ENCODE measurements around the gene UNC5C.
A peak's percentile ranks its signal among the peaks of the same experiment; 100 is the strongest.
"Not testable (repeated sequence)": the region's sequence is repeated elsewhere in the genome, so short reads cannot be mapped to it uniquely, and the experiment has no call there.

UNC5C gene

DNA sequence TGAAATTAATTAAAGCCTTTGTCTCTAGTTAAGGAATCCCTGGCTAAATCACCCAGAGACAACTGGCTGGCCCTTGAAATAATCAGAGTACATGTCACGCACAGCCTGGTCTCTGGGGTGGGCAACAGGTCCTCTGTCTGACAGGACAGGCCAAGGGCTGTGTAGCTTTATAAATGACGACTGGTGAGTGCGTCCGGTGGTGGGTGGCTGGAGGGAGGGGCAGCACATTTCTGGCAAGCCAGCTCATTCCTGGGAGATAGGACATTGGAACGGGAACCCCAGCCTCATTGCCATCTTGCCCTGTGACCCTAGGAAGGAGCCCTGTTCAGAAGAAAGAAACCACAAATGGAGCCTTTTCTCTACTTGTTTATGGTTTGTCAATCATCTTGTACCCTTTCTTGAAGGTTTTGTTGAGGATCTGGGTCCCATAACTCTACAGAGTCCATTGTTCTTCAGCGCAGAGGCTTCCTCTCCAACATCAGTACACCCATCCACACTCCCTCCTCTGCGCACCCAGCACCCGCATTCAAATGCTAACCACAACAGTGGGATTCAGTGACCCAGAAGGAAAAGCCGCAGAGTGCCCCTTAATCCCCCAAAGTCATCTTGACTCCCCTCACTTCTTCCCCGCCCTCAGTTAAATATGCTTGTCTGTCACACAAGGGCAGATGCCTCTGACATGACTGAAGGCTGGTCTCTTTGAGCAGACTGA lies 368.1 kb downstream of the UNC5C start:
- DNase-seq (ENCODE audit: low spot score) = no peak

DNA sequence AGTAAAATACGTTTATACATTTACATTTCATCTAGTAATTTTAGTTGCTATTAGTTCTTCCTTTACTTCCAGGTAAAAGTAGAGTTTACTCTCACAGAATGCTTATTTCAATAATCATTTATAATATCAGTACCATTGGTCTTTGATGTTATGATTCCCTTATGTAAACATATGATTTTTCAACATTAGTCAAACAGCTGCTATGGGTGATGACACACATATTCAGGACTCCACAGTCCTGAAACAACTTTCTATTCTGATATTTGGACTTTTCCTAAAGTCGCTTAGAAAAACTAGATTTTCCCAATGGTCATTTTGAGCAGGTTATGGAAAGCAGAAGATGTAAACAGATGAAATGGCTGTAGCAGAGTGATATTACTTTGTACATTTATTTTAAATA lies 369.8 kb downstream of the UNC5C start:
- no peak for DNase-seq (ENCODE audit: low spot score)

DNA sequence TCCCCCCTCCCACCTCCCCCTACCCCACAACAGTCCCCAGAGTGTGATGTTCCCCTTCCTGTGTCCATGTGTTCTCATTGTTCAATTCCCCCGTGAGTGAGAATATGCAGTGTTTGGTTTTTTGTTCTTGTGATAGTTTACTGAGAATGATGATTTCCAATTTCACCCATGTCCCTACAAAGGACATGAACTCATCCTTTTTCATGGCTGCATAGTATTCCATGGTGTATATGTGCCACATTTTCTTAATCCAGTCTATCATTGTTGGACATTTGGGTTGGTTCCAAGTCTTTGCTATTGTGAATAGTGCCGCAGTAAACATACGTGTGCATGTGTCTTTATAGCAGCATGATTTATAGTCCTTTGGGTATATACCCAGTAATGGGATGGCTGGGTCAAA lies 377.4 kb downstream of the UNC5C start:
- not testable (repeated sequence) for DNase-seq (ENCODE audit: low spot score)

DNA sequence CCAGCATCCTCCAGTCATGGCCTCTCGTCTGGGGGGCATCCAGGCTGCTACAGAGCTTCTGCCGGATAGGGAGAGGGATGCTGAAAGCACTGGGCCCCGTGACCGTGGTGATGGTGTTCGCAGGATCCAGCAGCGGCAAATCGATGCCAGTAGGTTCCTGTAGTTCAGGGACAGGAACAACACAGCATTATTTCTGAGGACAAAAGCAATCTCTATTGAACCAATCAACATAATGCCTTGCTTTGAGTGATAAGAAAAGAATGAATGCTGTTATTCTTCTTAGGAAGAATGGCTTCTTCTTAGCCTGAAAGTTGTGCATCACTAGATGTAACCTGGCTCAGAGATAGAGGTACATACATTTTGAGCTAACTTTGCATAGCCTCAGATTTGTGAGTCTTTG lies 378.6 kb downstream of the UNC5C start:
- no peak for DNase-seq (ENCODE audit: low spot score)

DNA sequence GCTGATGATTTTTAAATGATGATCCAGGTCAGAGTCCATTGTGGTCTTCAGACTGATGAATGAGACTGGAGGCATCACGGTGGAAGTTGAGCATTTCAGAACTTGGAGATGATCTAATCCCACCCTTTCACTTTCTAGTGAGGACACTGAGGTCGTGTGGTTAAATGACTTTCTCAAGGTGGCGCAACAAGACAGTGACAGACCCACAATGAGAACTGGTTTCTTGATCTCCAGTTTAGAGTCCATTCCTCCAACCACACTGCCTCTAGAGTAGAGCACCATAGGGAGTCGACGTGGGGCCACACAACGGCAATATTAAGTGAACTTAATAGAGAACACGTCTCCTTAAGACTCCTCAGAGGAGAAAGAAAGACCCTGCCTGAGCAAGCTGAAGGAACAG lies 381.0 kb downstream of the UNC5C start:
- no peak for DNase-seq (ENCODE audit: low spot score)

DNA sequence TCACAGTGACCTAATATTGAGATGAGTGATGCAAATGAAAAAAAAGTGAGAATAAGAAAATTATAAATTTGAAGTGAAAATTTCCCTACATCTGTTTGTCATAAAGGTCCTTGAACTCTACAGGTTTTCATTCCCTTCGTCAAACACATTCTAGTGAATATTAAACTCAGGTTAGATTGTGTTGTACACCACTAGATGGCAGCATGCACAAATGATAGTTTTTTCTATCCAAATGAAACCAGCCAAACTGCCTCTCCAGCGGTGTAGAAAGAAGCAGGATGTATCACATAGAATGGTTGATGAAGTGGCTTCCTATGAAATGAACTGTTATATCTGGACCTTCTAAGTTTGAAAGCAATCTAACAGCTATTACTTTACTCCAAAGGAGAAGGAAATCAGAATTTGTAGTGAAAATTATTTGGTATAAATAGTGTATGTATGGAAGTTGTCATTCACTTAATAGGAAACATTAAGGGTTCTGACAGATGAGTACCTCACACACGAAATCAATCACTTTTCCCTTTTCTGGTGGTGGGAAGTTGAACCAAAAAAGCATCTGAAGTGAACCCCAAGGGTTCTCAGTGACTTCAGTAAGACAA lies 382.7 kb downstream of the UNC5C start:
- DNase-seq (ENCODE audit: low spot score) = peak; percentile 62

DNA sequence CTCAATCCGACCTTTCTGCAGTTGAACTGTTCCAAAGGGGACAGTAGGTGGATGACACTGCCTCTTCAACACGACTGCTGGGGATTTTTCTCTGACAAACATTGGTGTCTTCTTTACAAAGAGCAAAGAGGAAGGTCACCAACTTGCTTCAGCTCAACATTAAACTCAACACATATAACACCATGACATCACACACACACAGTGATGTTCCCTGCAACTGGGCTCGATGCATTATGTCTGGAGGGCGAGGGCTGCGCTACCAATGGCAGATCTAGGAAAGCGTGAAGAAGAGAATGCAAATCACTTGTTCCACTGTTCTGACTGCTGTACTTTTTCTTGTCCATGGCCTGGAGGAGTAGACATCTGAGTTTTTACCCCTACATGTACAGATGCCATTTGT lies 385.9 kb downstream of the UNC5C start:
- DNase-seq (ENCODE audit: low spot score) = no peak

DNA sequence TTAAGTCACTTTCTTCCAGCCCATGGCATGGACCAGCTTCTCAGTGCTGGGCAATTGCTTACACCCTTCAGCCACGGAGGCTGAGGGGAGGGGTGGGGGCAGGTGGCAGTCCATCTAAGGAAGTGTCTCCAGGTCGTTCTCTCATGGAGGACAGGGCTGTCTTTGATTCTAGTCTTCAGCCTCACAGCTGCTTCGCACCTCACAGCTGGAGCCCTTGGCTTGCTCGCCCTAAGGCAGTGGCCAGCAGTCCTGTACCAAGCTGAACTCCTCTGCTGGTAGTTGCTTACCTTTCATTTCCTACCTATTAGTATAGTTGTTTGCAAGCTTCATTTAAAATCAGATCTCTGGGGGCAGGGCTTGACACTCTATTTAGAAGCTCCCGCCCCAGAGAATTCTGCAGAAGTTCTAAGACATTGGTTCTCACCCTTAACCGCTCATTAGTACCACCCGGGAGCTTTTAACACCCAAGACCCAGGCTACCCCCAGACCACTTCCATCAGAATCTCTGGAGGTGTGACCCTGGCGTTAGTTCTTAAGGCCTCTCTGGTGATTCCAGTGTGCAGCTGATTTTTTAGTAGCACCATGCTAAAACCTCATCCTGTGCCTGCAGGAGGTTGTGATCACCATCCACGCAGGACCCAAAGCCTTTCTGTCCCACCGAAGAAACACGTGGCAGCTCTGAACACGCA lies 386.8 kb downstream of the UNC5C start:
- no peak for DNase-seq (ENCODE audit: low spot score)

DNA sequence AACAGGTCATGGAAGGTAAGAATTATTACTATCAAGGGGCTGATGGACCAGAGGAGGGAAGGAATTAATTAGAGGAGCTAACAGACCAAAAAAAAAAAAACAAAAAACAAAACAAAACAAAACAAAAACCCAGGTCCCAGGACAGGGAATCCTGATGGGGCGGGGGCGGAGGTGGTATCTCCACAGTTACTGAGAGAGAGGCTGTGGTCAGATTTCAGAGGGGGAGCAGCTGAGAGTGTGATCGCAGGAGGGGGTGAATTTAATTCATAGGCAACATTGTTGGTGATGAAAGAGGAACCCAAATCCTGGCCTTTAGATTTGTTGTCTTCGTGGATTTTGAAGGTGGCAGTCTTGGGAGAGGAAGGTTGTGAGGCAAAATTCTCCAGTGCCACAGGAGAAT lies 389.4 kb downstream of the UNC5C start:
- DNase-seq (ENCODE audit: low spot score) = no peak

DNA sequence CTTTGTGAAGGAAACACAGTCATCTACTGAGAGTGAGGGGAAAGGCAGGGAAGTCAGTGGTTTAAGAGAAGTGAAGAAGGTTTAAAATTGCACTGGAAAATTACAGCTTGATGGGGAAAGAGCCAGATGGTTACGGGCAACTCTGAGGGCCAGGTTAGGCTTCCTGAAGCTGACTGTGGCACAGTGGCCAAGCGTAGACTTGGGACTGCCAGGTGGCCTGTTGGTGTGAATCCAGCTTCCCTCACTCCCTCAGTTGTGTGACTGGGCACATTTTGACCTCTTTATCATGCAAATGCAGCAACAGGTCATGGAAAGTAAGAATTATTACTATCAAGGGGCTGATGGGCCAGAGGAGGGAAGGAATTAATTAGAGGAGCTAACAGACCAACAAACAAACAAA lies 390.1 kb downstream of the UNC5C start:
- DNase-seq (ENCODE audit: low spot score) = no peak

DNA sequence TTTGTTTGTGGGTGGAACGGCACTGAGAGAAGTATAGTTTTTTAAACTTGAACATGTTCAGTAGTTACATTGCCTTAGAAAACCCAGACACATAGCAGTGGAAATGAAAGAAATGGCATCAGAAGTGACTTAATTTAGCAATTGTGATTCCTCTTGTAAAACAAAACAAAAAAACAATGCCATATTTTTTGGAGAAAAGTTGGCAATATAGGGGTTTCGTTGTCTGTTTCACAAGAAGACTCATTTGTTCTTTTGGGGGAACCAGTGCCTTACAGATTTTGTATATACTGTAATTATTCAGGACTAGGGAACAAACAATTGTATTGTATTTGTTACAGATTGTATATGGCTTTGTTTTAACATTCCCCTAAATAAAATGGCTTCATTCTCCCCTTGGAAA lies 390.7 kb downstream of the UNC5C start:
- no peak for DNase-seq (ENCODE audit: low spot score)

DNA sequence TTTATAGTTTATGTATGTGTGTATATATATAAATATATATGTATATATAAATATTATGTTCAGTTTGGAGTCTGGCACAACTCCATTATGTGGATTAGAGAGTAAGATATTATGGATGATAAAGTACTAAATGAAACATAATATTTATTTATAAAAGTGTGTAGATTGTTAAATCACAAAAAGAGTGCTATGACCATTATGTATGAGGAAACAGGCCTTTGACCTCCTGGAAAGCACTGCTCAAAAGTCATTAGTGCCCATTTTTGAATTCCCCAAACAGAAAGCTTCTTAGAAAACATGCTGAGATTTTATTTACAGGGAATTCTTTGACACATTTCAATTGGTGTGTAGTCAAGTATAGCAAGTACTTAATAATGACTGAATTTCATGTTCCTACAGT lies 391.2 kb downstream of the UNC5C start:
- DNase-seq (ENCODE audit: low spot score) = no peak

DNA sequence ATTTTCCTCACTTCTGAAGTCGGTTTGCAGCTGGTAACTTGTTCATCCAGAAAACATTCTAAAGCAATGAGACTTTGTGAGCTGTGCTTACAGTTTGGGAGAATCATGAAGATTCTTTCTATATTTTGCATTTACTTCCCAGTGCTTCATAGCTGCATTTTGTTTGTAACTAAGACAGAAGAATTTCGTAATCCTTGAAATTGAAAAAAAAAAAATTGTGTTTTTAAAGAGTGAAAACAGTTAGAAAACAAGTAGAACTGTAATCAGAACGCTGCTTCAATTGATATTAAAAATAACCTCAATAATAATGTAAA lies 392.4 kb downstream of the UNC5C start:
- DNase-seq (ENCODE audit: low spot score) = no peak

DNA sequence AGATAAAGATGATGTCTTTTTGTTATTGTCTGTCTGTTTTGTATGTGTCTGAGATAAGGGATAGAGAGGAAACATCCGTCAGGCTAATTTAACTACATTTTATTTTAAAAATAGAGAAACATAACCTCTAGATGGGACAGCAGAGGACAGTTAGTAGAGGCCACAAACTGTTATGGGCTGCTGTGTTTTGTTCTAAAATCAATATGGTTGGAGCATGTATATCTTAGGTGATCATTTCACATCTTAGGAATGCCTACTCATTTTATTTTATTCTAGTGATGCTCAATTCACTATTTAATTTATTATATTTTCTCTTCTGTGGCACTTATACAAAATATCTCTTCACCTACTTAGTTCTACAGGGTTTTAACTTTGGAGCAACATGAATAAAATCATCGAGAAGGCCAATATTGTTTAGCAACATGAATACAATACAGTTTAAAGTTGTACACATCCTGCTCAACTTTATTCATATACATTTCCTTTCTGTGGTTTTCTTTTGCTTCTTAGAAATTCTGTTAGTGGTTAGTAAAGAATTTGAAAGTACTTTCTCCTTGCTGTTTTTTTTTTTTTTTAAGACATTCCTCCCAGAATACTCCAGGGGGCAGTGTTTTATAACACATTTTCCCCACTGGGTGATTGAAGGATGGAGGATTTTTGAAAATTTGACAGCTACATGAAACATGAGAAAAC lies 392.9 kb downstream of the UNC5C start:
- peak; percentile 36 for DNase-seq (ENCODE audit: low spot score)

DNA sequence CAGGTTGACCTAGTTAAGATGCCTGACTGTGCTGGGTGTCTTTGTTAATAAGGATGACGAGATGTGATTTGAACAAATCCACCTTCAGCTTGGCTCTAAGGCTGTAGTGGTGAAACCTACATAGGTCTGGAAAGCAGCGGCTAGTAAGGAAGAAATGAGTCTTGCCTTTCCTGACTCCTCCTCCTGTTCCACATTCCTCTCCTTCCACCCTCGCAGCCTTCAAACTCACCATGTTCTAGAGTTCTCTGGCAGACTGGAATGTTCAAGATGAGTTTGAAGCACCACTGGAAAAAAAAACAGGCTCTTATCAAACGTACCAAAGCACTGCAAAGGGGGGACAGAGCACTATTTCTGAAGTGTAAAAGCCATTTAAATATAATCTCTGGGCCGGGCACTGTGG lies 395.6 kb downstream of the UNC5C start:
- DNase-seq (ENCODE audit: low spot score) = no peak

DNA sequence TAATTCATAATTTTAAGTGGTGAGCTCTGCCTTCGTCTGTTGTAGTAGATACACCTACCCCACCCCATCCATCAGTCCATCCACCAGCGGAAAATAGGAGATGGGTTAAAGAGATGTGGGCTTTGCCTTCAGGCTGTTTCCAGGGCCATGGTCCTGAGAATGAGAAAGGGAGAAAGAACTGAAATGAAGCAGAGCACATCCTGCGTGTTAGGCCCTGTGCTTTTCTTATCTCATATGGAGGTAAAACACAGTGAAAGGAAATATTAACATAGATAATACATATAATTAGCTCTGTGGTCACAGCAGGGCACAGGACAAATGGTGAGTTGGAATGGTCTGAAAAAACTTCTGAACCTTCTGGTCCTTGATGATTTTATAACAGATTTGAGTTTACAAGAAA lies 397.5 kb downstream of the UNC5C start:
- DNase-seq (ENCODE audit: low spot score) = no peak

DNA sequence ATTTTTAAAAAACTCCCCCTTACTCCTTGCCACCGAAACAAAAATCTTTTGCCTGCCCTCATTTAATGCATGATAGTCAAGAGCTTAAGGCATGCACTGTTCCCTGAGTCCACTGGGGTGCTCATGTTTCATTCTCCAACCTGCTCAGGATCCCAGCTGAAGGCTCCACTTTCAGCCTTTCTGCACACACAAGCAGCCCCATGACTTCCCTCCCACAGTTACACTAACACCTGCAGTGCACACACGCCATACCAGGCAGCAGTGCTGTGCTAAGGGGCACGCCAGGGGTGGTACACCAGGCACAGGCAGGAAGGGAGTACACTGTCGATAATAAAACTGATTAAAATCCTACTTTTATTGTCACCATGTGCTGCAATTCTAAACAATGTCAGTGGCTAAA lies 405.8 kb downstream of the UNC5C start:
- no peak for DNase-seq (ENCODE audit: low spot score)

DNA sequence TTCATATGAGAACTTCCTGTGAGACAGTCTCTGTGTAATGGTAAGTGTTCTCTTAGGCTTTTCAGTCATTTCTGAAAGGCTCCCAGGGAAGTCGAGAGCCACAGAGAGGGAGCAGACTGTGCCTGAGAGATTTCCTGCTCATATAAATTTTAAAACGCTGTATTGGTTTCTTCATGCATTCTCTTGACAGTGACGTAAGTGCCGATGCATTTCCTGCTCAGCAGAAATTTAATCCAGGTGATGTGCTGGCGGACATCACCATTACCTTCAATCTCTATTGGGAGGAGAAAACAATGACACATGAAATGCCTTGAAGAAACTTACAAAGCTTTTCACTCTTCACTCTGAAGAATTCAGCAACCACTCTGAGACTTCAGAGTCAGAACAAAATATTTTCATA lies 407.4 kb downstream of the UNC5C start:
- DNase-seq (ENCODE audit: low spot score) = no peak

DNA sequence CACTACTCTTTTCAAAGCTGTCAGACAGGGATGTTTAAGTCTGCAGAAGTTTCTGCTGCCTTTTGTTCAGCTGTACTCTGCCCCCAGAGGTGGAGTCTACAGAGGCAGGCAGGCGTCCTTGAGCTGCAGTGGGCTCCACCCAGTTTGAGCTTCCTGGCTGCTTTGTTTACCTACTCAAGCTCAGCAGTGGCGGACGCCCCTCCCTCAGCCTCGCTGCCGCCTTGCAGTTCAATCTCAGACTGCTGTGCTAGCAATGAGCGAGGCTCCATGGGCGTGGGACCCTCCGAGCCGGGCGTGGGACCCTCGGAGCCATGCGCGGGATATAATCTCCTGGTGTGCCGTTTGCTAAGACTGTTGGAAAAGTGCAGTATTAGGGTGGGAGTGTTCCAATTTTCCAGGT lies 409.3 kb downstream of the UNC5C start:
- not testable (repeated sequence) for DNase-seq (ENCODE audit: low spot score)

DNA sequence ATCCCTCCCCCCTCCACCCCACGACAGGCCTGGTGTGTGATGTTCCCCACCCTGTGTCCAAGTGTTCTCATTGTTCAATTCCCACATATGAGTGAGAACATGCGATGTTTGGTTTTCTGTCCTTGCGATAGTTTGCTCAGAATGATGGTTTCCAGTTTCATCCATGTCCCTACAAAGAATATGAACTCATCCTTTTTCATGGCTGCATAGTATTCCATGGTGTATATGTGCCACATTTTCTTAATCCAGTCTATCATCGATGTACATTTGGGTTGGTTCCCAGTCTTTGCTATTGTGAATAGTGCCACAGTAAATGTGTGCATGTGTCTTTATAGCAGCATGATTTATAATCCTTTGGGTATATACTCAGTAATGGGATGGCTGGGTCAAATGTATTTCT lies 414.8 kb downstream of the UNC5C start:
- not testable (repeated sequence) for DNase-seq (ENCODE audit: low spot score)

DNA sequence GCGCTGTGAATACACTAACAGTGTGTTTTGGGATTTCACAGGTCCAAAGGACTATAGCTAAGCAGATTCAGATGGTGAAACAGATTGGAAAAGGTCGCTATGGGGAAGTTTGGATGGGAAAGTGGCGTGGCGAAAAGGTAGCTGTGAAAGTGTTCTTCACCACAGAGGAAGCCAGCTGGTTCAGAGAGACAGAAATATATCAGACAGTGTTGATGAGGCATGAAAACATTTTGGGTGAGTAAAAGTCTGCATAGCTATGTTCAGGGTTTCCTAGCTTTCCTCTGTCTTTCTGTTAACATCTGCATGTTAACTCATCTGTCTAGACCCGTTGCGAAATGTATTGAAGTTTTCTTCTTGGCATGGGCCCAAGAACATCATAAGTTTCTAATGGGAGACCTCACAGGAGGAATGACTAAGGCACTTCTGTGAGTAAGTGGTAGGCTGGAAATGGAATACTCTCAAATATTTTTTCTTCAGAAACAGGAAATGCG lies 418.9 kb downstream of the UNC5C start:
- DNase-seq (ENCODE audit: low spot score) = peak; percentile 87

DNA sequence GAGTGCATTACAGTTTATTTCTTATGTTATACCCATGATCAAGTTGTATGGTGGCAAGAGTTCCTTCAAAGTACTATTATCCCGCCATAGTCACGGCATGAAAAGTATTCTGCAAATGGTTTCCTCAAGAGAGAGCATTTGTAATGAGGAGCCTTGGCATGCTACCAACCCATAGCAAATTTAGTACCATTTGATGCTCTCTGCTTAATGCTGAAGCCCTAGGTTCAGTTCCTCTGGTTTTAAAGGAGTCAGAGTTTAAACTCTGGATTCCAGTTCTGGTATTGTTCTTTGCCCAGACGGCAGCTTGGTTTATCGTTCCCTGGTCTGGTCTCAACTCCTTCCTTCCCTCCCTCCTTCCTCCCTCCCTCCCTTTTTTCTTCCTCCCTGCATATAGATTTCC lies 419.7 kb downstream of the UNC5C start:
- DNase-seq (ENCODE audit: low spot score) = no peak

DNA sequence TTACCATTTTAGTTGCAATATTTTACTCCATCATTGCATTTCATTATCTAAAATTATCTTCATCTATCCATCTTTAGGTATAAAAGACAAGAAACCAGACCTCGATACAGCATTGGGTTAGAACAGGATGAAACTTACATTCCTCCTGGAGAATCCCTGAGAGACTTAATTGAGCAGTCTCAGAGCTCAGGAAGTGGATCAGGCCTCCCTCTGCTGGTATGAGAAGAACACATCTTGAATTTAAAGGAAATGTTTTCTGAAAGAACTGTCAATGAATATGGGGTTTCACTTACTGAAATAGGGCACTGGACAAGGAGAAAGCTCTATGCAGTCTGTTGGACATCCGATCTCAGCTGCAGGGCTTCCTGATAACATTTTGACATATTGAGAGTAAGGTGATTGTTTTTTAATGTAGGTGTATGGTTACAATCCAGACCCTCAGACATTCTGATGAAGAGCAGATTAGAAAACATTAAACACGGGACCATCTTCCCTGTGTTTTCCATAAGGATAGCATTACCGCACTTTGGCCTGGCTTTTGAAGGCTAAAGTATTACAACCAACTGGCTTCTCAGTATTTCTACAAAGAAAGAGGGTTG lies 423.8 kb downstream of the UNC5C start:
- DNase-seq (ENCODE audit: low spot score) = peak; percentile 58
